ENCODE data around the gene HNRNPA3. TPM values are rescaled to one million over a fixed set of nuclear protein-coding genes. Genes with fewer than 3 reads are reported as not detected.

HNRNPA3 gene
- total and polyA plus RNA-seq, 2 of the 13 experiments (the other 11 are each of a cell fraction or from before 2014, with no cell fraction given): 73.3 to 97.7 TPM

- no peak for TF ChIP-seq STAT6 (CRISPR knock-in tag; IDR thresholded peaks at IDR 0.05; ENCODE audit: borderline replicate concordance)
- peak; percentile 71; the same call in 1 of the 2 replicates for TF ChIP-seq PAF1 (CRISPR knock-in tag; IDR thresholded peaks at IDR 0.05)
- no peak for TF ChIP-seq KMT2A (CRISPR knock-in tag; IDR thresholded peaks at IDR 0.05)
- TF ChIP-seq GATAD1 (CRISPR knock-in tag; IDR thresholded peaks at IDR 0.05): peak; percentile 47; the same call in 1 of the 2 replicates
- no peak for TF ChIP-seq TFDP2 (CRISPR knock-in tag; IDR thresholded peaks at IDR 0.05)
- TF ChIP-seq SOX6 (IDR thresholded peaks at IDR 0.05): no peak
- peak; percentile 37; the same call in 1 of the 2 replicates for TF ChIP-seq SOX6 (CRISPR knock-in tag; IDR thresholded peaks at IDR 0.05)
- no peak for TF ChIP-seq POGZ (CRISPR knock-in tag; IDR thresholded peaks at IDR 0.05)
- TF ChIP-seq ZNF775 (CRISPR knock-in tag; IDR thresholded peaks at IDR 0.05; ENCODE audit: borderline replicate concordance): no peak
- no peak for TF ChIP-seq ZFP37 (CRISPR knock-in tag; IDR thresholded peaks at IDR 0.05; ENCODE audit: borderline replicate concordance)
Observed at GRCh38 chr2:177242121-177242987, 29.8 kb downstream of the HNRNPA3 start (continued).

Data from HepG2 (cell line).